NCI-H748 treated with DMSO at 0.1 percent for 48 hours (cell line): ENCODE data around the gene KLK2.
"Not testable (repeated sequence)": the region's sequence is repeated elsewhere in the genome, so short reads cannot be mapped to it uniquely, and the experiment has no call there.

Experiments
- DNase-seq: peaks from one replicate; lab custom pipeline; 2025; lab: John Stamatoyannopoulos, UW

The KLK2 gene

DNA sequence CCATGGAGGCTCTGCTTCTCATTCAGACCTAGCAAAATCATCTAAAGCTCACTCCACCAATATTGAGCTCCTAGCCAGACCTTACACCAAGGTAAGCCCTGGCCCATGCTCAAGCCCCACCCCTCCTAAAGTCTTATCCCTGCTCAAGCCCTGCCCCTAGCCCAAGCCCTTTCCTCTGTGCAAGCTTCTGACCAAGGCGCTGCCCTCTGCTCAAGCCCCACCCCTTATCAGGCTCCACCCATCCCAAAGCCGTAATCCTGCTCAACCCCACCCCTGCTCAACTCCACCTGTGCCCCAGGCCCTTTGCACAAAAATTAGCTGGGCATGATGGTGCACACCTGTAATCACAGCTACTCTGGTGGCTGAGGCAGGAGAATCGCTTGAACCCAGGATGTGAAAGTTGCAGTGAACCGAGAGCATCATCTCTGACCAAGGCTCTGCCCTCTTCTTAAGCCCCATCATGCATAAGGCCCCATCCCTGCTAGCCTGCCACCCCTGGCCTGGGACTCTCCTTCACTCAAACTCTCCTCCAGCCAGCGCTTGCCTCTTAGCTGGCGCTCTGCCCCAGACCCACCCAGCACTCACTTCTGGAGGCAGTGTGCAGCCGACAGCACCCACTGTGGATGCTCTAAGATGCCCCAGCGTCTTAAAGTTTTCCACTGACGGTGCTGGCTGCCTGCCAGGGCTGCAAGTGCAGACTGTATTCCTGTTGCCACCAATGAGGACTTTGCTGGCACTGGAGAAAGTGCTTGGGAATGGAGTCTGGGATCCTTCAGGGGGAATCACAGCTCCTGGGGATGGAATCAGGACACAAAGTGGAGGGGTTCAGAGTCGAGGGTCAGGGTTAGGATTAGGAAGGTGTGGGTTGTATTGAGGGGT lies 21.5 kb downstream of the KLK2 start:
- no peak for DNase-seq

DNA sequence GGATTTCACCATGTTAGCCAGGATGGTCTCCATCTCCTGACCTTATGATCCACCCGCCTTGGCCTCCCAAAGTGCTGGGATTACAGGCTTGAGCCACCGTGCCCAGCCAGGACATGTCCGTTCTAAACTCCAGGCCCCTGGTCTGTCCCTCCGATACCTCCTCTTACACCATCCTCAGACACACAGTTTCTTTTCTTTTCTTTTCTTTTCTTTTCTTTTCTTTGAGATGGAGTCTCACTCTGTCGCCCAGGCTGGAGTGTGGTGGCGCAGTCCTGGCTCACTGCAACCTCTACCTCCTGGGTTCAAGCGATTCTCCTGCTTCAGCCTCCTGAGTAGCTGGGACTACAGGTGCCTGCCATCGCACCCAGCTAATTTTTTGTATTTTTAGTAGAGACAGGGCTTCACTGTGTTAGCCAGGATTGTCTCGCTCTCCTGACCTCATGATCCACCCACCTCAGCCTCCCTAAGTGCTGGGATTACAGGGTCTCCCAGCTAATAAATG lies 22.9 kb downstream of the KLK2 start:
- DNase-seq: not testable (repeated sequence)

DNA sequence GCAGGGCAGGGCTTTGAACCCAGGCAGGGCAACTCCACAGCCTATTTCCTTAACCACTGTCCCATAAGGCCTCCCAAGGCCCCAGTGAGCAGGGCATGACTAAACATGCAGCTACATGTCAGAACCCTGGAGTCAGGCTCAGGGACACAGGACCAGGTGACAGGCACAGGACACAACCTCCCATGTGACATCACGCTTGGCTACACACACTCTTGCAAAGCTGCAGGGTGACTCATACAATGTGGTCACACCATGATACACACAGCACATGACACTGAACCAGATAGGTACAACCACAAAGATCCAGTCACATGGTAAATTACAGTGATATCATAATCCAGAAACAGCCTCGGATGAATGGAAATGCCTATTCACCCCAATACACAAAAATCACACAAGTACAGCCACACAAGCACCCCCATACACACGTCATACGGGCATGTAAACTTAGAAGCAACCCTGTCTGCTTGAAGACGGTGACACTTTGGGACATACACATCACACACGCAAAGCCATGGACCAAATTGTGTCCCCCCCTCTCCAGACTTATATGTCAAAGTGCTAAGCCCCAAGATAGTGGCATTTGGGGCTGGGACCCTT lies 23.5 kb downstream of the KLK2 start:
- DNase-seq: no peak

DNA sequence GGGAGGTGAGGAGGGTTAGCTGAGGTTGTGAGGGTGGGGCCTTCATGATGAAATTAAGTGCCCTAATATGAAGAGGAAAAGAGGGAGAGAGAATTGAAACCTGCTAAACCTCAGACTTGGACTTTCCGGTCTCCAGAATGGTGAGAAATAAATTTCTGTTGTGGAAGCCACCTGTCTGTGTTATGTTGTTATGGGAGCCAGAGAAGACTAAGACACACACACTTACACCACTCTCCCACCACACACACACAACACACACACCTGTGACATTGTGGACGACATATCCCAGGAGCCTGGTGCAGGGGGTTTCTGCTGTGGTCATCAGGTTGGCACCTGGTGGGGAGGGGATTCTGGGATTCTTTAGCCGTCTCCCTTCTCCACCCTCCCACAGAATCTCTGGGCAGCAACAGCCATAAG lies 24.0 kb downstream of the KLK2 start:
- DNase-seq: no peak

DNA sequence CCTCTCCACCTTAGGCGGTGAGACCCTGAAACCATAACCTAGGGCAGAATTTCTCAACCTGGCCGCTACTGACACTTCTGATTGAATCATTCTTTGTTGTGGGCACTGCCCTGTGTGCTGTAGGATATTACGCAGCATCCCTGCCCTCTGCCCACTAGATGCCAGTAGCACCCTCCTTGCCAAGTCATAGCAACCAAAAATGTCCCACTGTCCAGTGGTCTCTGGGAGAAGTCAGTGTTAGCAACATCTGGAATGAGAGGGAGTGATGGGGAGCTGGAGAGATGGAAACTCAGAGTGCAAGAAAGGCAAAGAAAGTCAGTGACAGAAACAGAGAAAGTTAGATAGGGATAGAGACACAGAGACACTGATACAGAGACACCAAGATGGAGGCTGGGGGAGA lies 24.4 kb downstream of the KLK2 start:
- no peak for DNase-seq

DNA sequence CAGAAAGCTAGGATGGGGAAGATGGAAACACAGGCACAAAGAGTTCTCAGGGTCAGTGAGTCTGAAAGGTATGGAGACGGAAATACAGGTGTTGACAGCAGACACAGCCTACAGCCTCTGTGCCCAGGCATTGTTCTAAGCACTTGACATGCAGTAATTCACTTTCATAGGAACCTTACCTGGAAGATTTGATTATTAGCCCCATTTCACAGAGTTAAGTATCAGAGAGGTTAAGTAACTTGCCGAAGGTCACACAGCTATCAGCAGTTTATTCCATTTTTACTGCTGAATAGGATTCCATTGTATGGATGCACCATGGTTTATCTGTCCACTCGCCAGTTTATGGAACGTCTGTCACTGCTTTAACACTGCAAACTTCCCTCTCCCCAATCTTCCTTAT lies 24.8 kb downstream of the KLK2 start:
- no peak for DNase-seq

DNA sequence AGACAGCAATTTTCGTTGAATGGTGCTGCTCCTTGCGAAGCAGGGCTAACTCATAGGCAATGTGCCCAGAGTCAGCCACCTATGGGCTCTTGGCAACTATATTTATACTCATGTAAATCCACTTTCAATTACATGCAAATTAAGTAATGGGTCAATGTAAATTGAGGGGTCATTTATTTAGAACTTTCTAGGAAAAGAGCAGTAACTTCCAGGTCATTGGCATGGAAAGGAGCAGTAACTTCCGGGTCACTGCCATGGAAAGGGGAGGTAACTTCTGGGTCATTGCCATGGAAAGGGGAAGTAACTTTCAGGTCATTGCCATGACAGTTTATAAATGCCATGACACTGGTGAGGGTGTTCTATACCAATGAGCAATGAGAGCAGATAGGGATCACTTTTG lies 26.3 kb downstream of the KLK2 start:
- no peak for DNase-seq

DNA sequence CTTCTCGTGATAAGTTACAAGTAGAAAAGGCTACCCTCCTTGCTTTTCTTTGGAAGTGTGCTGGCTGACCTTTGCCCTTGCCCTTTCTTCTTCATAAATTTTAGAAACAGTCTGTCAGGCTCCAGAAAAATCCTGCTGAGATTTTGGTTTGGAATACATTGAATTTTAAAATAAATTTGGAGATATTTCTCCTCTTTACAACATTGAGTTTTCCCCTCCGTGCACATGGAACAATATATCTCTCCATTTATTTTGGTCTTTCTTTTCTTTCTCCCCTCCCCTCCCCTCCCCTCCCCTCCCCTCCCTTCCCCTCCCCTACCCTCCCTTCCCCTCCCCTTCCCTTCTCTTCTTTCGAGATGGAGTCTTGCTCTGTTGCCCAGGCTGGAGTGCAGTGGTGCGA lies 29.4 kb downstream of the KLK2 start:
- no peak for DNase-seq

DNA sequence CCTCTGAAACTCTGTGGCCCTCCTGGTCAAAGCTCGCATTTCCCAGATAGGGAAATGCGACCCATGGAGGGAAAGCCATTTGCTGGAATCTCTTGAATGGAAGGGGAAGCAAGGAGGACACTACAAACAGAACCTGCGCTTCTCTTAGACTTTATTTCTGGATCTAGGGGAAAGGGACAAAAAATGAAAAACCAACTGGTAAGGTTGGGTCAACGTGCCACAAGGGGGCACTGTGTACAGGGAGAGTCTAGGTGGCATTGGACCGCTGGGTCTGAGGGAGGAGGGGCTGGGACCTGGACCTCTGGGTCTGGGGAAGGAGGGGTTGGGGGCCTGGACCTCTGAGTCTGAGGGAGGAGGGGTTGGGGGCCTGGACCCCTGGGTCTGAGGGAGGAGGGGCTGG lies 33.0 kb downstream of the KLK2 start:
- no peak for DNase-seq

DNA sequence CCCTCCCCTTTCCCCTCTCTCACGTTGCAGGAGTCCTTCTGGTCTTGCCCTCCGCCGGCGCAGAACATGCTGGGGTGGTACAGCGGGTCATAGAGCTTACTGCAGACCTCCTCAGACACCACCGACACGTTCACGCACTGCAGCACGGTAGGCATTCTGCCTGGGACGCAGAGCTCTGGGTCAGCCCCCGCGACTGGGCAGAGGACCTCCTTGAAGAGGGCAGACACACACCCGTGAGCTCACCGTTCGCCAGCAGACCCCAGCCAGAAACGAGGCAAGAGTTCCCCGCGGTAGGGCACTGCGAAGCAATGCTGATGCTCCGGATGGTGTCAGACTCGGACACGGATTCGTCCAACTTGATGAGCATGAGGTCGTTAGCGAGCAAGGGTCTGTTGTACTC lies 35.1 kb downstream of the KLK2 start:
- DNase-seq: no peak

DNA sequence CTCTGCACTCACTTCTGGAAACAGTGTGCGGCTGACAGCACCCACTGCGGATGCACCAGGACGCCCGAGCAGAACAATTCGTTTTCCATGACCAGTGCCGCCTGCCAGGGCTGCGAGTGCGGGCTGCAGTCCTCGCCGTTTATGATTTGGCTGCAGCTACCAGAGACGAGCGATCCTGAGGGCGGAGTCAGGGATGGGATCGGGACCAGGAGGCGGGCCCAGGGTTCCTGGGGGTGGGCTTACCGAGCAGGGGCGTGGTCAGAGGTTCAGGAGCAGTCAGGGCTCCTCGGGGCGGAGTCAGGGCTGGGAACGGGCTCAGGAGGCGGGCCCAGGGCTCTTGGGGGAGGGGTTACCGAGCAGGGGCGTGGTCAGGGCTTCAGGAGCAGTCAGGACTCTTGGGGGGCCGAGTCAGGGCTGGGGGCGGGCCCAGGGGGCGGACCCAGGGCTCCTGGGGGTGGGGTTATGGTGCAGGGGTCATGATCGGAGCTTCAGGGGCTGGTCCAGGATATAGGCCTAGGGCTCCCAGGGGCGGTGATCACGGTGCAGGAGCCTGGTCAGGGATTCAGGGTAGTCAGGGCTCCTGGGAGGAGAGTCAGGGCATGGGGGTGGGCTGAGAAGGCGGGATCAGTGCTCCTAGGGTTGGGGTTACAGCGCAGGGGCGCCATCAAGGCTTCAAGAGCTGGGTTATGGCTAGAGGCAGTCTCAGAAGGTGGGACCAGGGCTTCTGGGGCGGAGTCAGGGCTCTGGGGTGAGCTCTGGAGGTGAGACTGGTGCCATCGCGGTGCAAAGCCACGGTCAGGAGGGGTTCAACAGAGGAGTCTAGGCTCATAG lies 36.2 kb downstream of the KLK2 start:
- DNase-seq: peak; percentile 13

DNA sequence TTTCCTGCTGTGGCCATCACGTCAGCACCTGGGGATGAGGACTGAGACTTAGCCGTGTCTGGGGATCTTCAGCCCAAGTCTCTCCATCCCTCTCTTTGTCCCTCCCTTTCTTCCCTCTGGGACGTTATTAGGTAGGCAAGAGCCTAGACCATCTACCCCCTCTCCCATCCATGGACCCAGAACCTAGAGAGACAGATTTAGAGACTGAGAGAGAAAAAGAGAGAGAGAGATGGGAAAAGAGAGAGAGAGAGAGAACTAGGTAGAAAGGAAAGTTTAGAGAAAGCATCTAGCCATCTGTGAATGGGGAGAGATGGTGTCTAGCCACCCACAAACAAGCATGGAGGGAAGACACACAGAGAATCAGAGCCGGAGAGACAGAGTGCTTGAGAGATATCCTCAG lies 37.5 kb downstream of the KLK2 start:
- DNase-seq: no peak

DNA sequence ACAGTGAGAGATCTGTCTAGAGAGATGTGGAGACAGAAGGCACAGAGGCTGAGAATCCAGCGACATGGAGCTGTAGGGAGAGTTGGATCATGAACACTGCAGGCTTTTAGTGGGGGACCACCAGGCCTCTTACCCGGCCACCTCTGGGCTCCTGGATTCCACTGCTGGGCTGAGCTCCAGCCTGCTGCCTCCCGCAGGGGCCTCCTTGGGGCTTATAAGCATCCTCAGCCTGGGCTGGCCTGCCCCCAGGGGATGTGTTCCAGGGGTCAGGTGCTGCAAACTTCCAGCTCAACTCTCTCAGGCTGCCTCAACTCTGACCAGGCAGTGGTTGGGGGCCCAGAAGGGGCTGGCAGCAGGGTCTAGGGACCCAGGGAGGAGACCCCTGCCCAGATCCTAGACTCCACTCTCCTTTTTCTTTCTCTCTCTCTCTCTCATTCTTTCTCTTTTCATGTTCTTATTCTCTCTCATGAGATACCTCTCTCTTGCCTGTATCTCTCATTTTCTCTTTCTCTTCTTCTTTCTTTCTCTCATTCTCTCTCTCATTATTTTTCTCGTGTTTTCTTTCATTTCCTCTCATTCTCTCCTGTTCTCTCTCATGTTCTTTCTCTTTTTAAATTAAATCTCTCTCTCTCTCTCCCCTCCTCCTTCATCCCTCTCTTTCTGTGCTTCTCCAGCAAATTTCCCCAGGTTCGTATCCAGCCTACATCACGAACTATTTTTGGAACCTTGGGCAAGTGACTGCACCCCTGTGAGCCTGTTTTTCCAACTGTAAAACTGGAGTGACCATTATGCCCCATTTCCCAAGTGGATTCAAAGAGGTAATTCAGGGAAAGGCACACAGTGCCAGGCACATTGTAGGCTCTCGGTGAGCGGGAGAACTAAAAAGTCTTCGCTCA lies 38.2 kb downstream of the KLK2 start, which contains the start of gene KLK4:
TSS of gene KLK4 (minus strand) at position 190 of the 896 bp plus-strand sequence. CDS start 657 bp downstream, outside the sequence.
- no peak for DNase-seq

DNA sequence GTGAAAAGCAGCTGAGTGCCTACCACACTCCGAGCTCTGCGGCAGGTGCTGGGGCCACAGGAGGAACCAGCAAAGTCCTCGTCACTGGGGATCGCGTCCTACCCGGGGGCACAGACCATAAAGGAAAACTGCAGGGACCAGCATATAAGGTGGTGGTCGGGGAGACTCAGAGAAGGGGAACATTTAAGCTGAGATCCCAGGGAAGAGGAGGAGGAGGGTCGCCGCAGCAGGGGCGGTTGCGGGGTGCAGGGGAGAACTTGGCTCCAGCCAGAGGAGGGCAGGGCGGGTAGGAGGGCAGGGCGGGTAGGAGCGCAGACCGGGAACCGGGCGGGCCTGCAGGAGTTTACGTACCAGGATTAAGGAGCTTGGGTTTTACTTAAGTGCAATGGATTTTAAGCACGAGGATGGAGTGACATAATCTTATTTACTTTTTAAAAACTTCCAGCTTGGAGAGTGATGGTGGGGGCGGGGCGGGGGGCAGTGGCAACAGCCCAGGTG lies 38.9 kb downstream of the KLK2 start:
- no peak for DNase-seq

DNA sequence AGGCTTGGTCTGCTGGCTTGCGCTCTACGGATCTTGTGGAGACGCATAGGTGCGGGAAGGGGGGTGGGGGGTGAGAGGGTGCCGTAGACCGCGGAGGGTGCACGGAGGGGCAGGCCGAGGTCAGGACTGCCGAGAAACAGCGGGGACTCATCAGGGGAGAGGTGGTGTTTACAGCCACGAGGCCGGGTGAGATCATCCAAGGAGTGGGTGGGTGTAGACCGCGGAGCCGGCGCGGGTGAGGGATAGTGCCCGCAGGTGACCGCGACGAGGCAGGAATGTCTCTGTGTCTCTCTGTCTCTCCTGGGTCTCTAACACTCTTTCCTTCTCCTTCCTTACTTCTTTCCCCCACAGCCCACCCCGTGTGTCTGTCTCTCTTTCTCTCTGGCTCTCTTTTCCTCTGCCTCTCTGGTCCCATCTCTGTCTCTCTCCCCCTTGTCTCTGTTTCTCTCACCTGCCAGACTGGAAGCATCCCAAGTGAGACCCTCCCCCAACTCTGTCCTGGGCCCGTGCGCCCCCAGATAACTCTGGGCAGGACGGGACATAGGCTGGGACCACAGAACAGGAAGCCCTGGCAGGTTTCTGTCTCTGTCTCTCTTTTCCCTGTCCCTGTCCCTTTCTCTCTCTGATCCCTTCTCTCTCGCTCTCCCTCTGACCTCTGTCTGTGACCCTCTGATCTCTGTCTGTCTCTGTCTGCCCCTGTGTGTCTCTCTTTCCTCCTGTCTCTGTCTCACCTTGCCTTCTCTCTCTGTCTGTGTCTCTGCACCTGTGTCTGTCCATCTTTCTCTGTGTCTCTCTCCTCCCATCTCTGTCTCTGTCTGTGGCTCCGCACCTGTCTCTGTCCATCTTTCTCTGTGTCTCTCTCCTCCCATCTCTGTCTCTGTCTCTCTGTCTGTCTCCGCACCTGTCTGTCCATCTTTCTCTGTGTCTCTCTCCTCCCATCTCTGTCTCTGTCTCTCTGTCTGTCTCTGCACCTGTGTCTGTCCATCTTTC lies 39.8 kb downstream of the KLK2 start:
- no peak for DNase-seq

DNA sequence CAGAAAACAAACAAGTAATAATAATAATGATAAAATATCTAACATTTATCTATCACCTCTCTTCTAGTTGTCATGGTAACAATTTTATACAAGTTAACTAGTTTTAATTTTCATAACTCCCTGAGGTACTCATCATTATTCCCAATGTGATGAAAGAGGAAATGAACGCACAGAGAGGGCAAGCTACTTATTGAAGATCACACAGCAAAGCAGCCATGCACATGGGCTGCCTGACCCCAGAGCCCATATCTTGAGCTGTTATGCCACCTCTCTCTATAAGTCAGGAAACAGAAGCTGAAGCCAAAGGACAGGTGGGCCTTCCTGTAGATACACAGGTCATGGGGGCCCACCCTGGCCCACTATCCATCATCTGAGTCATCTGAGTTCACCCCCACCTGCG lies 42.8 kb downstream of the KLK2 start:
- DNase-seq: no peak

DNA sequence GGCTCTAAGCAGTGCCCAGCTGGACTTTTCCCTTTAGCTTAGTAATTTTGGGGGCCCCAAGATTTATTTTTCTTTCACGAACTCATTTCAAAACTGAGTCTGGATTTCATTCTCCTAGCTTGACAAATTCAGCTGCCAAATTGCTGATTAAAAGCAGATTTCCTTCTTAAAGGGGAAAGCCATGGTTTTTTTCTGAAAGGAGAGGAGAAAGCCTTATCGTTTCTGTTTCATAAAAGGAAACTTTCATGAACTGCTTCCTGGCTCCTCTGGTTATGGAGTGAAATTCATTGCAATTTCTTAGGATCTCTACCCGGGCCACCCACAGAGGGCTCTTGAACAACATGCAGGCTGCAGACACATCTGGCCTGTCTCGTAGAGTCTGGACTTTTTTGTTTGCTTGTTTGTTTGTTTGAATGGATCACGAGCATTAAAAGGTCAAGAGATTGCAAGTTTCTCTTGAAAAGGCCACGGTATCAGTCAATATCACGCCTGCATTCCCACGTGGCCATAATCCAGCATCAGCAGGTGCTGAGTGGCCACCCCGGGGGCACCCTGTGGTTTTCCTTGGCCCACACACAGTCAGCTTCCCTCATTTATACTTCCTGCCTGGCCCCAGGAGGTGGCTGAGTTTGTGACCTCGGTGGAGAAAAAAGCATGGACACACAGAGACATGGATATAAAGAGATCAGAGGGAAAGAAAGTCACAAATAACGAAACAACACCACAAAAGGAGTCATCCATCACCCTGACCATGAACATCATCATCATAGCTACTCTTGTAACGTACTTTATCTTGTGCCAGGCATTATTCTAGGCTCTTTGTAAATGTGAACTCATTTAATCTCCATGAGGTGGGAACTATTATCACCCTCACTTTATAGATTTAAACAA lies 48.4 kb downstream of the KLK2 start:
- DNase-seq: peak; percentile 81

DNA sequence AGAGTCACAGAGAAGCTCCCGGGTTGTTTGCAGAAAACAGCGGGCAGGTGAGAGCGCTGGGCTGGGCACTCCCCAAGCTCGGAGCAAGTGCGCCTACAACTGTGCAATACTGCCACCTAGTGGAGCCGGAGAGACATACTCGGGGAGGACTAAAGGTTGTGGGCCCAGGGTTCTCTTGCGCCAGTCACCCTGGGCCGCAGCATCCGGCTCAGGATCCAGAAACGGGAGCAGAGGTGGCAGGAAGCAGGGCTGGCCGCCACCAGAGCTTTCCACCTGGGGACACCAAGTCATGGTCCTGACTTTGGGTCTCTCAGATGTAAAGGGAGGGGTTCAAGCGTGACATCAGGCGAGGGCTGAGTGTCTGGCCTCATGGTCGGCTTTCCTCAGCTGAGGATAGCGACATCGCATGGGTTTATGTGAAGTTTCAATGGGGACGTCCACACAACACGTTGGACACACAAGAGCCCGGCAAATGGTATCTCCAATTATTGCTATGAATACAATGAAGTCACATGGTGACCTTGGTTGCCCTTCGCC lies 49.1 kb downstream of the KLK2 start:
- DNase-seq: peak; percentile 90

DNA sequence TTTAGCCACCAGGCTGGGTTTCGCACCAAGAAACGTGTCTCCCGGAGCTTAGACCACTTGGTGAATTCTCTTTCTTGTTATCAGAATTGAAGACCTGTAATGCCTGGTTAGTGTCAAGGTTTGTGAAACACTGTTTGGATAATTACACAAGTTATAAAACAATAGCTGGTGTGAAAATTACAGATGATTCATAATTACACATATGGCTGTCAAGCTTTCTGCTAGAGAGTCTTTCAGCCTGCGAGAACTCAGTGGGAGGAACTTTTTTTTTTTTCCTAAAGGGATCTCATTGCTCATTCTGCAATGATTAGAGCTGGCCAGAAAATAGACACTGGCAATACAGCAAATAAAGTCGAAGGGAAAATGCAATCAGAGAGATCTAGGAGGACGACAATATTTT lies 51.3 kb downstream of the KLK2 start:
- DNase-seq: no peak
